Choroid plexus epithelial cell (primary cell): ENCODE results near the gene TNFAIP1.
A peak's percentile ranks its signal among the peaks of the same experiment; 100 is the strongest.

Experiments
- DNase-seq: peaks from one replicate; pipeline ENCODE4 v3.0.0-alpha.2; 2010; ENCODE audit warnings: low read depth
- H3K4me3 ChIP-seq: 2 replicates; pipeline ENCODE4 v1.5.1; 2011; ENCODE audit warnings: low read depth, mild to moderate bottlenecking, control low read depth, low read length, moderate library complexity
- TF ChIP-seq, protein P1 (sequence below): conservative IDR thresholded peaks from 2 replicates; pipeline ENCODE4 v1.5.1; 2011; ENCODE audit warnings: low read depth, mild to moderate bottlenecking, control low read depth, inconsistent platforms, low read length, moderate library complexity

Gene TNFAIP1

DNA sequence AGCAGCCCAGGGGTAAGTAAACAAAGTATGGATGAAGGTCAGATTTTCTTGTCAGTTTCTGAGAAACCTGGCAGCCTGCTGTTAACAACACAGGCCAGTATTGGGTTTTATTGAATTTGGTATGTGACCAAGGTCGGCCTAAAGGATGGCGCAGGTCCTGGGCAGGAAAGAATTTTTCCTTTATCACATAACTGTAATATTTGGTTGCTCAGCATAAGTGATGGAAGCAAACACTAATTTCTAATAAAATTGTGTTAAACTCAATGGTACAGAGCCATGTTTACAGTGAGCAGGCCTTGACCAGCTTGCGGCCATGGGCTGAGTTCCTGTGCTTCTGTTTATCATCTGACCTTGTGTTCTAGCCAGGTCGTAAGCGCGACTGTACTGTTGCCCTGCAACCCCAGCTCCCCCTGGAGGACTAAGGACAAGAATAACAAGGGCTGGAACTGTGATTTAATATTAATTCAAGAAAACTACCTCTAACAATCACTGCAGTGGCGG lies 11.2 kb downstream of the TNFAIP1 start:
- DNase-seq, result peak; percentile 78
- no peak overlapping the region for H3K4me3 ChIP-seq
- TF ChIP-seq, protein P1, sequence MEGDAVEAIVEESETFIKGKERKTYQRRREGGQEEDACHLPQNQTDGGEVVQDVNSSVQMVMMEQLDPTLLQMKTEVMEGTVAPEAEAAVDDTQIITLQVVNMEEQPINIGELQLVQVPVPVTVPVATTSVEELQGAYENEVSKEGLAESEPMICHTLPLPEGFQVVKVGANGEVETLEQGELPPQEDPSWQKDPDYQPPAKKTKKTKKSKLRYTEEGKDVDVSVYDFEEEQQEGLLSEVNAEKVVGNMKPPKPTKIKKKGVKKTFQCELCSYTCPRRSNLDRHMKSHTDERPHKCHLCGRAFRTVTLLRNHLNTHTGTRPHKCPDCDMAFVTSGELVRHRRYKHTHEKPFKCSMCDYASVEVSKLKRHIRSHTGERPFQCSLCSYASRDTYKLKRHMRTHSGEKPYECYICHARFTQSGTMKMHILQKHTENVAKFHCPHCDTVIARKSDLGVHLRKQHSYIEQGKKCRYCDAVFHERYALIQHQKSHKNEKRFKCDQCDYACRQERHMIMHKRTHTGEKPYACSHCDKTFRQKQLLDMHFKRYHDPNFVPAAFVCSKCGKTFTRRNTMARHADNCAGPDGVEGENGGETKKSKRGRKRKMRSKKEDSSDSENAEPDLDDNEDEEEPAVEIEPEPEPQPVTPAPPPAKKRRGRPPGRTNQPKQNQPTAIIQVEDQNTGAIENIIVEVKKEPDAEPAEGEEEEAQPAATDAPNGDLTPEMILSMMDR, result peak; percentile 64

DNA sequence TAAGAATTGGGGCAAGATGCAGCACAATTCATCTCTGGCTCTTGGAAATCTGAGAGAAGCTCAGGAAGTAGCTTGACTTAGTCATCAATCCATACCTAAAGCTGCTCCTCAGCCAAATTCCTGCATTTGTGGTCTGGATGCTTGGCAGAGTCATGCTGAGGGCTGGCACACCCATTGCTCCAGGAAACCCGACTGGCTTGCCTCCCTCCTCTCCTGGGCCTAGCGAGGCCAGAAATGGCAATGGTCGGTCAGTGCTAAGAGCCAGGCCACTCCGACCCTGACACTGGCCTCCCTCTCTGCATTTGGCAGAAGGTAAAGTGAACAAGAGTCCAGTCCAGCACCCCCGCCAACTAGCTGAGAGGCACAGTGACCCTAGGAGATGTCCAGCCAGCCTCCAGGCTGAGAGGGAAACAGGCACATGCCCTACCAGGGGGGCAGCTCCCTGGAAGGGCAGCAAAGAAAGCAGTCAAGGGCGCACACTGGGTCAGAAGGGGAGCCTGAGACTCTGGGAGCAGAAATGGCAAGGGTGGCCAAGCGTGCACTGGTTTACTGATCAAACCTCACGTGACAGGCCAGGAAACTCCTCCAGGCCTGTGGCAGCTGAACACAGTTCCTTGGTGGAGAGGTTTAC lies 11.8 kb downstream of the TNFAIP1 start:
- H3K4me3 ChIP-seq, result no peak overlapping the region
- TF ChIP-seq, protein P1, result no peak
- peak; percentile 83 for DNase-seq

DNA sequence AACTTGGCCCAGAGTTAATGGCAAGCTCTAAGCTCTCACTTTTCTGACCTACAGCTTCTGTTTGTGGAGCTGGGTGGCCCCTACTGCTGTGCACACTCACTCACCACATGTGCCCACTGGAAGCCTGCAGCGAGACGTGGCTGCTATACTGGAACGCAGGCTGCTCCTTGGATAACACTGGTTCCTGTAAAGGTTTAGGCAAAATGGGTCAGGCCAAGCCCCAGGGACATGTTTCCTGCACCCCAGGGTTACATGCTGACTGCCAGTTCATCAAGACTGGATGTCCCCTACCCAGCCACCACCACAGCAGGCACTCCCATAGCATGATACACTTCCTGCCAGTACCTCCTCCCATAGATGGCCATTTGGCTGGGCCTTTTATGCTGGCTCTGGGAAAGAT lies 13.4 kb downstream of the TNFAIP1 start:
- no peak overlapping the region for H3K4me3 ChIP-seq
- DNase-seq, result no peak
- TF ChIP-seq, protein P1, result no peak

DNA sequence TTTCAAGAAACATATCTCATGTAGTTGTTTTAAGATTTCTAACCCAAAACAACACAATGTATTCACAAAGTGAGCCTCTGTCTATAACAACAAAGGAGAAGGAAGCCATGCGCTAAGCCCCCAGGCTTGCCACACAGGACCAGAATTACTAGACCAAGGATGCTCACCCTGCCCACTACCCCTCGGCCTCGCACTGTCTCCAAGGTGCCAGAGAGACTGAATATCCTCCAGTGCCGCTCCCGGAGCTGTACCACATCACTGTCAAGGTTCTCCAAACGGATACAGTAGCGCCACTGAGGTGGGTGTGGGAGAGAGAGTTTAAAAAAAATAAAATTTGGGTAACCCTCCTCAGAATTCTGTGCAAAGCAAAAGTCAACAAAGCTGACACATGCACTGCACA lies 14.7 kb downstream of the TNFAIP1 start:
- no peak overlapping the region for H3K4me3 ChIP-seq
- TF ChIP-seq, protein P1, result no peak
- DNase-seq, result no peak

DNA sequence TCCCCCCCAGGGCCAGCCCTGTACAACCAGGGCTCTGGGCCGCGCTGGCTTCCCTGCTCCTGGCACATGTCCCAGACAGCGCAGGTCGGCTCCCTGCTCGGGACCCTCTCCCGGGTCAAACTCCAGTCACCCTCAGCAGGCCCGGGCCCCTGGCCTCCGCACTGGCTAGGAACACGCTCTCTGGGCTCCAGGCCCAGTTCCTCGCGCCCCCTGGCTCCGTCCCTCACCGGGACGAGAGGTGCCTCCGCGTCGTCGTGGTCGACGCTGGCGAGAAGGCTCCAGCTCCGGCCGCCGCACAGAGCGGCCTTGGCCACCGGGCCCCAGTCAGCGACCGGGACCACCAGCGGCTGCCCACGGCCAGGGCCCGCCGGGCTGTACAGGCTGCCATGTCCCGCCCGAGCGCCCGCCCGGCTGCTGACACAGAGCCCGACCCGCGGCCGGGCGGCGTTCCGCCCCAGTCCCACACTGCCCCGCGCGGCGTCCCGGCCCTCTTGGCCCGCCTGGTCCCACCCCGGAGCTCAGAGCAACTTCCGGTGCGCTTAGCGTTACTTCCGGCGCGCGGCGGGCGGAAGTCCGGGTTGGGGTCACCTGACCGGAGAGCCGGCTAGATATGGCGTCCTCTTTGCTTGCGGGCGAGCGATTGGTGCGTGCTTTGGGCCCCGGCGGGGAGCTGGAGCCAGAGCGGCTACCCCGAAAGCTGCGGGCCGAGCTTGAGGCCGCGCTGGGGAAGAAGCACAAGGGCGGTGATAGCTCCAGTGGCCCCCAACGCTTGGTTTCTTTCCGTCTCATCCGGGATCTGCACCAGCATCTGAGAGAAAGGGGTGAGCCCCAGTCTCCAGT lies 21.7 kb downstream of the TNFAIP1 start, which contains the start of gene POLDIP2:
TSS of gene POLDIP2 (minus strand) at position 467 of the 840 bp plus-strand sequence. CDS start at position 388, 79 bp downstream.
- peak within 1 kb of the TSS; percentile 92 for H3K4me3 ChIP-seq
- peak; percentile 96 for DNase-seq
- TF ChIP-seq, protein P1, result no peak

DNA sequence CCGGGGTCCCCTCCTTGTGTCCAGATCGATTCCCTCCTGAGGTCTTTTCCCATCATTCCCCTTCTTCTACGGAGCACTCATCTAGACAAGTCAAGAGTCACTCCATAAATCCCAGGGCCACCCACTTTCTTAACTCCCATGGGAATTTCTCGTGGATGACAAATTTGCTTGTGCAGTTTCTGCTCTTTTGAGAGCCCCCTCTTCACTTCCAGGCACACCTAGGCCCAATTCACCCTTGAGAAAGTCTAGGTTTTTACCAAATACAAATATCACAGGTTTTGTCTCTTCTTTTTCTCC lies 22.3 kb downstream of the TNFAIP1 start:
- TF ChIP-seq, protein P1, result no peak
- no peak for DNase-seq

More for the DNA sequence above, 22.3 kb downstream of the TNFAIP1 start:
- H3K4me3 ChIP-seq, result peak overlapping the region; percentile 92
